GM12892 (cell line): ENCODE data around the gene U2SURP.

ENCODE experiments used
- POLR2A ChIP-seq: IDR thresholded peaks from 2 replicates; pipeline ENCODE4 v1.6.1; 2011; ENCODE audit warnings: low read depth, low read length, control low read depth
- TAF1 ChIP-seq: IDR thresholded peaks from 2 replicates; pipeline ENCODE4 v1.6.1; 2011; ENCODE audit warnings: low read depth, mild to moderate bottlenecking, control low read depth, low read length, borderline replicate concordance

DNA sequence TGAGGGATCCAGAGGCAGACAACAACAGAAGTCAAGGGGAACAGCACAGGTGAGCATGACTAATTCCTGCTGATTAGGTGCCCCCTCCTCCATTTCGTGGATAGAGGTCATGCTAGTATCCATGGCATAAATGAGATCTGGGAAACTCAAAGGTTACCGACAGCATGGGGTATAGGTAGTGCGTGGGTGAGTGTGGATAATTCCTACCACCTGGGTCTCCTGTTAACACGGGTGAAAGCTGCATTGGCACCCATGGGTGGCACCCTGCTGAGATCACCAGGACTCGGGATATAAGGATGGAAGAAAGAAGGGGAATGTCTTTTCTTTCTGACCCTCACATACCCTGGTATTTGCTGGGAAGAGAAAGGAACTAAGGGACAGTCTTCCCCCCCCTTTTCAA is 103.8 kb downstream of the U2SURP start:
- TF ChIP-seq POLR2A, result no peak
- TF ChIP-seq TAF1, result no peak
